Mesenchymal stem cell (in vitro differentiated cells and primary cell): Measurements from ENCODE around the gene PCAT6.
"Not testable (repeated sequence)": the region's sequence is repeated elsewhere in the genome, so short reads cannot be mapped to it uniquely, and the experiment has no call there.

Source experiments
- DNase-seq: peaks from one replicate; pipeline ENCODE4 v3.0.0-alpha.2; 2013
- H2AFZ ChIP-seq: one replicate; pipeline ENCODE4 v1.6.1; 2013; ENCODE audit warnings: low read depth, mild to moderate bottlenecking, control low read depth, inconsistent platforms, low read length, moderate library complexity
- H2AK5ac ChIP-seq: 2 replicates; pipeline ENCODE4 v1.6.1; 2013; ENCODE audit warnings: low read length, moderate library complexity, mild to moderate bottlenecking, inconsistent platforms; ENCODE audit not compliant: severe bottlenecking
- H2BK120ac ChIP-seq: one replicate; pipeline ENCODE4 v1.6.1; 2013; ENCODE audit warnings: low read depth, mild to moderate bottlenecking, inconsistent platforms, low read length, moderate library complexity
- H2BK12ac ChIP-seq, 2 experiments: one replicate each; pipeline ENCODE4 v1.6.1; 2013; ENCODE audit warnings: inconsistent platforms in 2 of 2, low read length in 2 of 2, mild to moderate bottlenecking in 2 of 2, moderate library complexity in 2 of 2, control low read depth in 1 of 2
- H2BK15ac ChIP-seq: one replicate; pipeline ENCODE4 v1.6.1; 2013; ENCODE audit warnings: mild to moderate bottlenecking, low read depth, inconsistent platforms; ENCODE audit not compliant: poor library complexity, severe bottlenecking
- H2BK5ac ChIP-seq: 2 replicates; pipeline ENCODE4 v1.6.1; 2013; ENCODE audit warnings: low read depth, mild to moderate bottlenecking, low read length, control low read depth, inconsistent platforms; ENCODE audit not compliant: poor library complexity, severe bottlenecking
- H3K14ac ChIP-seq, 2 experiments: one replicate each; pipeline ENCODE4 v1.6.1; 2013; ENCODE audit warnings: inconsistent platforms in 2 of 2, low read length in 2 of 2, control low read depth in 1 of 2, mild to moderate bottlenecking in 1 of 2, moderate library complexity in 1 of 2
- H3K18ac ChIP-seq, 2 experiments: one replicate each; pipeline ENCODE4 v1.6.1; 2013; ENCODE audit warnings: inconsistent platforms in 2 of 2, low read length in 2 of 2, control low read depth in 1 of 2, low read depth in 1 of 2, mild to moderate bottlenecking in 1 of 2
- H3K23ac ChIP-seq, 2 experiments: one replicate each; pipeline ENCODE4 v1.6.1; 2013; ENCODE audit warnings: inconsistent platforms in 2 of 2, low read length in 2 of 2, mild to moderate bottlenecking in 2 of 2, moderate library complexity in 2 of 2, control low read depth in 1 of 2
- H3K27ac ChIP-seq: 2 replicates; pipeline ENCODE4 v1.5.1; 2013; ENCODE audit warnings: mild to moderate bottlenecking, moderate library complexity, low read length, control low read depth, inconsistent platforms; ENCODE audit not compliant: poor library complexity, severe bottlenecking
- H3K27me3 ChIP-seq, 2 experiments: 2 replicates each; pipeline versions ENCODE4 v1.6.1 to v1.7.0; 2013; ENCODE audit warnings: low read length in 2 of 2, mild to moderate bottlenecking in 2 of 2, moderate library complexity in 2 of 2, control low read depth in 1 of 2, inconsistent platforms in 1 of 2; ENCODE audit not compliant: control insufficient read depth in 1 of 2, insufficient read depth in 1 of 2
- H3K36me3 ChIP-seq, 2 experiments: 2 replicates each; pipeline versions ENCODE4 v1.6.1 to v1.7.0; 2013; ENCODE audit warnings: low read length in 2 of 2, control low read depth in 1 of 2, inconsistent platforms in 1 of 2, low read depth in 1 of 2, mild to moderate bottlenecking in 1 of 2; ENCODE audit not compliant: insufficient read depth in 2 of 2, control insufficient read depth in 1 of 2
- H3K4ac ChIP-seq, 2 experiments: one replicate each; pipeline ENCODE4 v1.6.1; 2013; ENCODE audit warnings: inconsistent platforms in 2 of 2, low read length in 2 of 2, mild to moderate bottlenecking in 2 of 2, moderate library complexity in 2 of 2, control low read depth in 1 of 2, low read depth in 1 of 2
- H3K4me1 ChIP-seq: 2 replicates; pipeline ENCODE4 v1.6.1; 2013; ENCODE audit warnings: low read depth, low read length, control low read depth; ENCODE audit not compliant: control insufficient read depth, insufficient read depth
- H3K4me2 ChIP-seq: 2 replicates; pipeline ENCODE4 v1.6.1; 2013; ENCODE audit warnings: low read length, mild to moderate bottlenecking, inconsistent platforms; ENCODE audit not compliant: poor library complexity, severe bottlenecking
- H3K4me3 ChIP-seq, 2 experiments: 2 replicates each; pipeline versions ENCODE4 v1.5.1 to v1.7.0; 2013; ENCODE audit warnings: low read length in 2 of 2, mild to moderate bottlenecking in 2 of 2, control low read depth in 1 of 2, low read depth in 1 of 2; ENCODE audit not compliant: insufficient read depth in 1 of 2
- H3K79me1 ChIP-seq: replicated peaks from 2 replicates; pipeline ENCODE4 v1.6.1; 2013; ENCODE audit warnings: mild to moderate bottlenecking, control low read depth, low read length, inconsistent platforms; ENCODE audit not compliant: poor library complexity, severe bottlenecking
- H3K9ac ChIP-seq: 2 replicates; pipeline ENCODE4 v1.7.0; 2013; ENCODE audit warnings: mild to moderate bottlenecking, low read length, moderate library complexity
- H3K9me3 ChIP-seq: 2 replicates; pipeline ENCODE4 v1.7.0; 2013; ENCODE audit warnings: mild to moderate bottlenecking, low read length; ENCODE audit not compliant: control insufficient read depth
- H4K8ac ChIP-seq: one replicate; pipeline ENCODE4 v1.6.1; 2013; ENCODE audit warnings: inconsistent platforms, mild to moderate bottlenecking, low read length, moderate library complexity
- H4K91ac ChIP-seq: one replicate; pipeline ENCODE4 v1.6.1; 2013; ENCODE audit warnings: mild to moderate bottlenecking, low read length, inconsistent platforms
- WGBS: methylation state at CpG from one replicate; pipeline ENCODE4 v1.1.7; 2013; ENCODE audit warnings: mixed read lengths; 5-methylcytosine and 5-hydroxymethylcytosine counted together

The PCAT6 gene

DNA sequence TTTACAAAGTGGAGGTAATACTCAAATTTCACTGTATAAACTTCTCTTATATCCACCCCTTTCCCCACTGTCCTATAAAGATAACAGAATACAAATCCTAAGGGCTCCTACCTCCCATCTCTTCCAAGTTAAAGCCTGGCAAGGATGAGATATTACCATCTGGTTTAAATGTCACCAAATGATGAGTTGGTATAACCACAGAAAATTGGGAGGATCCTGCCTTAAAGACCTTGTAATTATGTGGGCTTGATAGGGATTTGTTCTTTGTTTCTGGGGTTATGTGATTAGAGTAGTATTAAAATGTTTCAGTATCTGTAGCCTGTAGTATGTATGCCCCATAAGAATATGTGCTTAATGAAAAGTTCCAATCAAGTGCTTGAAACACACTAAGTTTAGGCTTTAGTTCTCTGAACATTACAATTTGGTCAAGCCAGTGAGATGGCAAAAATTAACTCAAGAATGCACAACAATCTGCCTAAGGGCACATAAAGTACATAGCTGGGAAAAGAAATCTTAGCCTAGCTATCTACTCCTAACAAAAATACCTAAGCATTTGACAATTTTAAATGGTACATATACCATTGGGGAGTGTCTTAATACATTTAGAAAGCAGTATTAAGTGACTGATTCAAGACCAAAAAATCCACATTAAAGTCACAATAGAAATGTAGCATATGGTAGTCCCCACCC, 16.6 kb upstream of the PCAT6 start:
- H2AFZ ChIP-seq: no peak overlapping the region
- no peak overlapping the region for H2BK12ac ChIP-seq
- peaks cover 11 to 20% of the 10 kb centered on the region in 2 experiments for H3K36me3 ChIP-seq
- no peak overlapping the region for H2BK15ac ChIP-seq
- no peak overlapping the region for H3K4ac ChIP-seq
- H3K27ac ChIP-seq: no peak overlapping the region
- H2BK5ac ChIP-seq: no peak overlapping the region
- H2AK5ac ChIP-seq: no peak overlapping the region
- H3K18ac ChIP-seq: no peak overlapping the region
- H4K91ac ChIP-seq: no peak overlapping the region
- DNase-seq: no peak
- H2BK120ac ChIP-seq: no peak overlapping the region
- no peaks in the 10 kb centered on the region for H3K27me3 ChIP-seq
- no peak overlapping the region for H3K4me2 ChIP-seq
- peaks cover 2% of the 10 kb centered on the region for H3K79me1 ChIP-seq
- H3K9ac ChIP-seq: no peak overlapping the region
- H3K14ac ChIP-seq: no peak overlapping the region
- peaks cover 15% of the 10 kb centered on the region for H3K4me1 ChIP-seq
- H3K23ac ChIP-seq: no peak overlapping the region
- H4K8ac ChIP-seq: no peak overlapping the region
- H3K9me3 ChIP-seq: no peaks in the 10 kb centered on the region
- H3K4me3 ChIP-seq: no peak overlapping the region

DNA sequence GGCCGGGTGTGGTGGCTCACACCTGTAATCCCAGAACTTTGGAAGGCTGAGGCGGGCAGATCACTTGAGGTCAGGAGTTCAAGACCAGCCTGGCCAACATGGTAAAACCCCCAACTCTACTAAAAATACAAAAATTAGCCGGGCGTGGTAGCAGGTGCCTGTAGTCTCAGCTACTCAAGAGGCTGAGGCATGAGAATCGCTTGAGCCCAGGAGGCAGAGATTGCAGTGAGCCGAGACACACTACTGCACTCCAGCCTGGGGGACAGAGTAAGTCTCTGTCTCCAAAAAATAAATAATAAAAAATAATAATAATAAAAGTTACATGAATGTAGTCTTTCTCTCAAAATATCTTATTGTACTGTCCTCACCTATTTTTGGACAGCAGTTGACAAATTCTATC, 15.8 kb upstream of the PCAT6 start:
- not testable (repeated sequence) for H3K9ac ChIP-seq, H2AK5ac ChIP-seq, H2BK15ac ChIP-seq, H2BK120ac ChIP-seq, H2BK12ac ChIP-seq, H2AFZ ChIP-seq, H3K14ac ChIP-seq, H4K8ac ChIP-seq, H3K4me2 ChIP-seq, H3K27me3 ChIP-seq, H3K27ac ChIP-seq, H3K9me3 ChIP-seq, H4K91ac ChIP-seq, H3K23ac ChIP-seq, DNase-seq, H3K79me1 ChIP-seq, H3K4me3 ChIP-seq, H3K4ac ChIP-seq, H2BK5ac ChIP-seq, H3K18ac ChIP-seq
- H3K36me3 ChIP-seq: peaks cover 11 to 20% of the 10 kb centered on the region in 2 experiments
- H3K4me1 ChIP-seq: peaks cover 13% of the 10 kb centered on the region
- 98% methylated on average over 4 of the region's 6 CpGs for WGBS

DNA sequence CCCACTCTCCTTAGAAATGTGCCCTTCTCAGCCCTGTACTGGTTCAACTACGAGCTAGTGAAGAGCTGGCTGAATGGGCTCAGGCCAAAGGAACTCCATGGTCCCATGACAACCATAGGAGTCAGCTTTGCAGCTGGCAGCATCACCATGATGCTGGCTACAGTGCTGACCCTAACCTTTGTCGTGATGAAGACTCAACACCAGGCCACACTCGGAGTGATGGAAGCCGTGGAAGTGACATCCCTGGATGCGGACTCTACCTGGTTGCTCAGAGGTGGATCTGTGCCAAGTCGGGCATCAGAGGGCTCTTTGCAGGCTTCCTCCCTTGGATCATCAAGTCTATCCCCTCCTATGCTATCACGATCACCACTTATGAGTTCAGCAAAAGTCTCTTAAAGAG, 14.1 kb upstream of the PCAT6 start:
- 93% methylated on average over 7 of the region's 7 CpGs for WGBS
- H3K9ac ChIP-seq: no peak overlapping the region
- H4K91ac ChIP-seq: no peak overlapping the region
- H2BK120ac ChIP-seq: no peak overlapping the region
- no peaks in the 10 kb centered on the region for H3K79me1 ChIP-seq
- H2BK12ac ChIP-seq: no peak overlapping the region
- H3K36me3 ChIP-seq: peaks cover 11 to 22% of the 10 kb centered on the region in 2 experiments
- no peak overlapping the region for H2BK5ac ChIP-seq
- no peak overlapping the region for H3K4me3 ChIP-seq
- H3K27me3 ChIP-seq: no peaks in the 10 kb centered on the region
- no peak overlapping the region for H3K4me2 ChIP-seq
- H2AFZ ChIP-seq: no peak overlapping the region
- no peak overlapping the region for H3K23ac ChIP-seq
- H2BK15ac ChIP-seq: no peak overlapping the region
- no peak overlapping the region for H3K18ac ChIP-seq
- DNase-seq: no peak
- no peak overlapping the region for H3K27ac ChIP-seq
- H2AK5ac ChIP-seq: no peak overlapping the region
- H3K9me3 ChIP-seq: no peaks in the 10 kb centered on the region
- no peak overlapping the region for H3K4ac ChIP-seq
- H4K8ac ChIP-seq: no peak overlapping the region
- peaks cover 13% of the 10 kb centered on the region for H3K4me1 ChIP-seq
- no peak overlapping the region for H3K14ac ChIP-seq

DNA sequence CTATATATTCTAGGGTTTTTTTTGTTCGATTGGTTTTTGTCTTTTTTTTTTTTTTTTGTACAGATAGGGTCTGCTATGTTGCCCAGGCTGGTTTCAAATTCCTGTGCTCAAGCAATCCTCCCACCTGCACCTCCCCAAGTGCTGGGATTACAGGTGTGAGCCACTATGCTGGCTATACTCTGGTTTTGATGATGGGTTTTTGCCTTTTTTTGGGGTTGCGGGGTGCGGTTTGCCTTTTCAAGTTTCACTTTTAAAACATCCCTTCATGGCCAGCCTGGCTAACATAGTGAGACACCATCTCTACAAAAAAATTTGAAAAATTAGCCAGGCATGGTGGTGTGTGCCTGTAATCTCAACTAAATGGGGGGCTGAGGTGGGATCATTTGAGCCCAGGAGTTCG, 12.5 kb upstream of the PCAT6 start:
- 100% methylated on average over 1 of the region's 4 CpGs for WGBS
- DNase-seq: no peak

More for the DNA sequence above, 12.5 kb upstream of the PCAT6 start:
- H3K14ac ChIP-seq: no peak overlapping the region
- no peak overlapping the region for H3K23ac ChIP-seq
- no peak overlapping the region for H2AFZ ChIP-seq
- no peak overlapping the region for H3K4ac ChIP-seq
- H3K27ac ChIP-seq: no peak overlapping the region
- H3K18ac ChIP-seq: no peak overlapping the region
- no peak overlapping the region for H4K8ac ChIP-seq
- no peak overlapping the region for H2AK5ac ChIP-seq
- no peak overlapping the region for H2BK15ac ChIP-seq
- no peak overlapping the region for H3K4me2 ChIP-seq
- H2BK120ac ChIP-seq: no peak overlapping the region
- H3K79me1 ChIP-seq: no peaks in the 10 kb centered on the region
- no peak overlapping the region for H3K4me3 ChIP-seq
- H3K9ac ChIP-seq: no peak overlapping the region
- no peak overlapping the region for H4K91ac ChIP-seq
- H2BK5ac ChIP-seq: no peak overlapping the region
- H3K9me3 ChIP-seq: no peaks in the 10 kb centered on the region
- H2BK12ac ChIP-seq: no peak overlapping the region
- peaks cover 11 to 22% of the 10 kb centered on the region in 2 experiments for H3K36me3 ChIP-seq
- peaks cover 17% of the 10 kb centered on the region for H3K4me1 ChIP-seq
- H3K27me3 ChIP-seq: no peaks in the 10 kb centered on the region
